Measurements from ENCODE around the gene ZFP28.

Gene ZFP28

GRCh38 chr19:56554272-56554869, 15.6 kb downstream of the ZFP28 start:
- H3K4me1 ChIP-seq (ENCODE audit: control insufficient read depth, insufficient read depth, low read length), result no peaks in the 10 kb centered on the region
- no peak overlapping the region for H3K9ac ChIP-seq (ENCODE audit: low read length in 2 of 2)
- H3K4me3 ChIP-seq (ENCODE audit: low read length in 2 of 2), result peak overlapping the region in 1 of 2 donors; percentile 6
- H3K27ac ChIP-seq (ENCODE audit: low read length), result no peak overlapping the region
- H3K9me3 ChIP-seq (ENCODE audit: control insufficient read depth in 2 of 2, low read length in 2 of 2), result peaks cover 43 to 69% of the 10 kb centered on the region in 2 donors
- H3K36me3 ChIP-seq (ENCODE audit: control insufficient read depth in 2 of 2, insufficient read depth in 2 of 2, low read length in 2 of 2), result peaks cover 46 to 53% of the 10 kb centered on the region in 2 donors
- no peaks in the 10 kb centered on the region for H3K27me3 ChIP-seq (ENCODE audit: control insufficient read depth in 1 of 2, insufficient read depth in 2 of 2, low read length in 2 of 2)

DNA sequence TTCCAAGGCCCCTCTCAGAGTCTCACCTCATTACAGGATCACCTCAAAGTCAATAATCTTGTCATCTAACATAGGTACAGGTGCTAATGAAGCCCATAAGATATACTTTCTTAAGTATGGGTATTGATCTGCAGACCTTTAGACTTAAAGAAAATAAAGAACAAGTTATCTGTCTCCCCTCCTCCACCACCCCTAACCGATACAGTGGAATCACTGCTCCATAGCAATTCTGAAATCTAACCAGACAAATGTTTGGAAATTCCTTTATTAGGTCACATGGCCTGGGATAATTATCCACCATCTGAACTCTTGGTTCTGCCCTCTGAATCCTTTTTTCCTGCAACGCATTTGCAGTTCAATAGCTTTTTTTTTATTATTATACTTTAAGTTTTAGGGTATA, 24.0 kb downstream of the ZFP28 start:
- Histone ChIP-seq H3K4me1 (ENCODE audit: control insufficient read depth, insufficient read depth, low read length) (peaks cover 5% of the 10 kb centered on the region), H3K9ac (ENCODE audit: low read length in 2 of 2) (no peak overlapping the region), H3K27ac (ENCODE audit: low read length) (no peak overlapping the region), H3K27me3 (ENCODE audit: control insufficient read depth in 1 of 2, insufficient read depth in 2 of 2, low read length in 2 of 2) (no peaks in the 10 kb centered on the region), H3K36me3 (ENCODE audit: control insufficient read depth in 2 of 2, insufficient read depth in 2 of 2, low read length in 2 of 2) (peaks cover 0 to 2% of the 10 kb centered on the region in 2 donors), H3K9me3 (ENCODE audit: control insufficient read depth in 2 of 2, low read length in 2 of 2) (peaks cover 24 to 36% of the 10 kb centered on the region in 2 donors), H3K4me3 (ENCODE audit: low read length in 2 of 2) (peak overlapping the region in 1 of 2 donors; percentile 7)

- Histone ChIP-seq H3K9ac (ENCODE audit: low read length in 2 of 2) (peak overlapping the region; percentile 79 to 88), H3K4me3 (ENCODE audit: low read length in 2 of 2) (peak overlapping the region; percentile 87 to 100), H3K27ac (ENCODE audit: low read length) (peak overlapping the region; percentile 75), H3K36me3 (ENCODE audit: control insufficient read depth in 2 of 2, insufficient read depth in 2 of 2, low read length in 2 of 2) (peaks cover 24 to 25% of the 10 kb centered on the region in 2 donors), H3K4me1 (ENCODE audit: control insufficient read depth, insufficient read depth, low read length) (peaks cover 11% of the 10 kb centered on the region), H3K9me3 (ENCODE audit: control insufficient read depth in 2 of 2, low read length in 2 of 2) (peaks cover 24 to 36% of the 10 kb centered on the region in 2 donors), H3K27me3 (ENCODE audit: control insufficient read depth in 1 of 2, insufficient read depth in 2 of 2, low read length in 2 of 2) (no peaks in the 10 kb centered on the region)
Measured at GRCh38 chr19:56566904-56567273, 28.1 kb downstream of the ZFP28 start.

GRCh38 chr19:56567274-56568120, 28.7 kb downstream of the ZFP28 start, which contains the start of gene ZNF470:
Gene ZNF470, plus strand, starts transcription at chr19:56567468. Its CDS starts 2,844 bp downstream, at chr19:56570312.
- Histone ChIP-seq H3K9ac (ENCODE audit: low read length in 2 of 2) (peak within 1 kb of the TSS; percentile 79 to 88), H3K4me3 (ENCODE audit: low read length in 2 of 2) (peak within 1 kb of the TSS; percentile 87 to 100), H3K4me1 (ENCODE audit: control insufficient read depth, insufficient read depth, low read length) (peaks cover 11% of the 10 kb centered on the region), H3K27me3 (ENCODE audit: control insufficient read depth in 1 of 2, insufficient read depth in 2 of 2, low read length in 2 of 2) (no peaks in the 10 kb centered on the region), H3K36me3 (ENCODE audit: control insufficient read depth in 2 of 2, insufficient read depth in 2 of 2, low read length in 2 of 2) (peaks cover 26% of the 10 kb centered on the region in 2 donors), H3K27ac (ENCODE audit: low read length) (peak within 1 kb of the TSS; percentile 75), H3K9me3 (ENCODE audit: control insufficient read depth in 2 of 2, low read length in 2 of 2) (peaks cover 19 to 31% of the 10 kb centered on the region in 2 donors)

DNA sequence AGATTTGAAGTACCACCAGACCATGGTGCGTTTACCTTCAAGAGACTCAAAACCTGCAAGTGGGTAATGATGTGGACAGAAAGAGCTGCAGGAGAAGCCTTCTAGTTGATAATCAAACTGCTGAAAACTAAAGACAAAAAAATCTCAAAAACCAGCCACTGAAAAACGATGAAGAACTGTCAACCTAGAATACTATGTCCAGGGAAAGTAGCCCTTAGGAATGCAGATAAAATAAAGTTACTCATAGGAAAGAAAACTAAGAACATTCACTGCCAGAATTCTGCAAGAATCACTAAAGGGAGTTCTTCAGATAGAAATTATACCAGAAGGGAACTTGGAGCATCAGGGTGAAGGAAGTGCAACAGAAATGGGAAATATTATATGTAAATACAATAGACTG, 33.8 kb downstream of the ZFP28 start:
- no peaks in the 10 kb centered on the region for H3K27me3 ChIP-seq (ENCODE audit: control insufficient read depth in 1 of 2, insufficient read depth in 2 of 2, low read length in 2 of 2)
- H3K4me3 ChIP-seq (ENCODE audit: low read length in 2 of 2), result no peak overlapping the region
- H3K4me1 ChIP-seq (ENCODE audit: control insufficient read depth, insufficient read depth, low read length), result peaks cover 8% of the 10 kb centered on the region
- no peak overlapping the region for H3K9ac ChIP-seq (ENCODE audit: low read length in 2 of 2)
- peaks cover 44 to 66% of the 10 kb centered on the region in 2 donors for H3K36me3 ChIP-seq (ENCODE audit: control insufficient read depth in 2 of 2, insufficient read depth in 2 of 2, low read length in 2 of 2)
- no peak overlapping the region for H3K27ac ChIP-seq (ENCODE audit: low read length)
- H3K9me3 ChIP-seq (ENCODE audit: control insufficient read depth in 2 of 2, low read length in 2 of 2), result peaks cover 36 to 47% of the 10 kb centered on the region in 2 donors

DNA sequence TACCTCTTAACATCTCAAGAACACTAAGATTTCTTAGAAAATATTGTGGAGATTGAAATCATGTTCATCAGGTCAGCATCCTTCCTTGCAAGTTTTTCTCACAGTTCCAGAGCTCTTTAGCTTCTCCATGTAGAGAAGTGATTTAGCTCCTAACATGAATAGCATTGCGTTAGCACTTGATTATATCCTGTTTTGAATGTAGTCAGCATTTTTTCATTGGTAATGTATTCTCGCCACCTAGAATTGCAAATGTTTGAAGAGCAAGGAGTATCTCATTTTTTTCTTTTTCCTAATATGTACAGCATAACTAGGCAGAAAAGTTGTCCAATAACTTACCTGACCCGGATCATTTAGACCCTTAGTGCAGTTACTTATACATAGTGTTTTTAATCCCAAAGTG, 35.2 kb downstream of the ZFP28 start:
- Histone ChIP-seq H3K4me1 (ENCODE audit: control insufficient read depth, insufficient read depth, low read length) (no peaks in the 10 kb centered on the region), H3K4me3 (ENCODE audit: low read length in 2 of 2) (peak overlapping the region in 1 of 2 donors; percentile 15), H3K9ac (ENCODE audit: low read length in 2 of 2) (no peak overlapping the region), H3K9me3 (ENCODE audit: control insufficient read depth in 2 of 2, low read length in 2 of 2) (peaks cover 47 to 59% of the 10 kb centered on the region in 2 donors), H3K27me3 (ENCODE audit: control insufficient read depth in 1 of 2, insufficient read depth in 2 of 2, low read length in 2 of 2) (no peaks in the 10 kb centered on the region), H3K27ac (ENCODE audit: low read length) (no peak overlapping the region), H3K36me3 (ENCODE audit: control insufficient read depth in 2 of 2, insufficient read depth in 2 of 2, low read length in 2 of 2) (peaks cover 49 to 74% of the 10 kb centered on the region in 2 donors)

- Histone ChIP-seq H3K36me3 (ENCODE audit: control insufficient read depth in 2 of 2, insufficient read depth in 2 of 2, low read length in 2 of 2) (peaks cover 29 to 52% of the 10 kb centered on the region in 2 donors), H3K27ac (ENCODE audit: low read length) (no peak overlapping the region), H3K4me1 (ENCODE audit: control insufficient read depth, insufficient read depth, low read length) (no peaks in the 10 kb centered on the region), H3K9ac (ENCODE audit: low read length in 2 of 2) (no peak overlapping the region), H3K27me3 (ENCODE audit: control insufficient read depth in 1 of 2, insufficient read depth in 2 of 2, low read length in 2 of 2) (no peaks in the 10 kb centered on the region), H3K9me3 (ENCODE audit: control insufficient read depth in 2 of 2, low read length in 2 of 2) (peaks cover 59 to 63% of the 10 kb centered on the region in 2 donors), H3K4me3 (ENCODE audit: low read length in 2 of 2) (peak overlapping the region in 1 of 2 donors; percentile 47)
Measured at GRCh38 chr19:56577719-56578602, 39.2 kb downstream of the ZFP28 start.

DNA sequence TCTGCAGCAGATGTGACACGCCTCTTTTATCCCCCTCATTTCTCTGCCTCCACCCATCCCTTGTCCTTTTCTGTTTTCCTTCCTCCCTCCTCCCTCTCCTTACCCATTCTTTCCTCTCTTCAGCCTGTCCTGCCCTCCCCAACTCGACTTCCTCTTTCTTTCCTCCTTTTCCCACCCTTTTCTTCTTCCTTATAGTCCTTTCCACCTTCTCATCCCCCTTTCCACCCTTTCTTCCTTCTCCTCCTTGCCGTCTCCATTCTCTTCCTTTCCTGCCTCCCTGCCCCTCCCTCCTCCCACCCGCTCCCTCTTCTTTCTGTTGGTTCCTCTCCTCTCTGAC, 55.7 kb downstream of the ZFP28 start:
- Histone ChIP-seq H3K27me3 (ENCODE audit: control insufficient read depth in 1 of 2, insufficient read depth in 2 of 2, low read length in 2 of 2) (no peaks in the 10 kb centered on the region), H3K9ac (ENCODE audit: low read length in 2 of 2) (peak overlapping the region in 1 of 2 donors; percentile 79), H3K36me3 (ENCODE audit: control insufficient read depth in 2 of 2, insufficient read depth in 2 of 2, low read length in 2 of 2) (peaks cover 0 to 7% of the 10 kb centered on the region in 2 donors), H3K27ac (ENCODE audit: low read length) (no peak overlapping the region), H3K4me3 (ENCODE audit: low read length in 2 of 2) (peak overlapping the region; percentile 86 to 100), H3K4me1 (ENCODE audit: control insufficient read depth, insufficient read depth, low read length) (peaks cover 9% of the 10 kb centered on the region), H3K9me3 (ENCODE audit: control insufficient read depth in 2 of 2, low read length in 2 of 2) (no peaks in the 10 kb centered on the region)

- Histone ChIP-seq H3K4me1 (ENCODE audit: control insufficient read depth, insufficient read depth, low read length) (peaks cover 9% of the 10 kb centered on the region), H3K27ac (ENCODE audit: low read length) (peak within 1 kb of the TSS; percentile 37), H3K9ac (ENCODE audit: low read length in 2 of 2) (peak within 1 kb of the TSS; percentile 79 to 97), H3K4me3 (ENCODE audit: low read length in 2 of 2) (peak within 1 kb of the TSS; percentile 86 to 100), H3K27me3 (ENCODE audit: control insufficient read depth in 1 of 2, insufficient read depth in 2 of 2, low read length in 2 of 2) (no peaks in the 10 kb centered on the region), H3K36me3 (ENCODE audit: control insufficient read depth in 2 of 2, insufficient read depth in 2 of 2, low read length in 2 of 2) (peaks cover 0 to 7% of the 10 kb centered on the region in 2 donors), H3K9me3 (ENCODE audit: control insufficient read depth in 2 of 2, low read length in 2 of 2) (no peaks in the 10 kb centered on the region)
Measured at GRCh38 chr19:56594783-56595547, 56.2 kb downstream of the ZFP28 start, which contains the start of gene ZNF71. Gene ZNF71, plus strand, starts transcription at chr19:56595302. Its CDS starts 6,257 bp downstream, at chr19:56601559.

DNA sequence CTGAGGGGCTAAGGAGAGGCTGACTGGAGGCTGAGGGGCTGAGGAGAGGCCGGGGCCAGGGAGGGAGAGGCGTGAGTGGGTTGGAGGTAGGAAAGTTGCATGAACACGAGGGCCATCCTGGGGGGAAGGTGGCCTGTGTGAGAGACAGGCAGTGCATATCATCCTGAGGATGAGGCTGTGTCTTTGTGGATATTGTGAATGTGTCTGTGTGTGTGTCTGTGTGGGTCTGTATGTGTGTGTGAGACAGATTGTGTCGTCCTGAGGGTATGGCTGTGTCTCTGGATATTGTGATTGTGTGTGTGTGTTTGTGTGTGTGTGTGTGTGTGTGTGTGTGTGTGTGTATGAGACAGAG, 56.8 kb downstream of the ZFP28 start:
- no peaks in the 10 kb centered on the region for H3K27me3 ChIP-seq (ENCODE audit: control insufficient read depth in 1 of 2, insufficient read depth in 2 of 2, low read length in 2 of 2)
- H3K27ac ChIP-seq (ENCODE audit: low read length), result peak overlapping the region; percentile 37
- H3K9me3 ChIP-seq (ENCODE audit: control insufficient read depth in 2 of 2, low read length in 2 of 2), result no peaks in the 10 kb centered on the region
- peaks cover 9% of the 10 kb centered on the region for H3K4me1 ChIP-seq (ENCODE audit: control insufficient read depth, insufficient read depth, low read length)
- H3K9ac ChIP-seq (ENCODE audit: low read length in 2 of 2), result peak overlapping the region; percentile 79 to 97
- H3K4me3 ChIP-seq (ENCODE audit: low read length in 2 of 2), result peak overlapping the region; percentile 86 to 100
- peaks cover 0 to 7% of the 10 kb centered on the region in 2 donors for H3K36me3 ChIP-seq (ENCODE audit: control insufficient read depth in 2 of 2, insufficient read depth in 2 of 2, low read length in 2 of 2)

Data from stomach smooth muscle (tissue), 2 donors.